Ishikawa (cell line): ENCODE measurements around the gene ZNF14.
A peak's percentile ranks its signal among the peaks of the same experiment; 100 is the strongest.

ENCODE experiments used
- CEBPB ChIP-seq: IDR thresholded peaks from 2 replicates; pipeline ENCODE4 v1.6.1; 2012
- CREB1 ChIP-seq: IDR thresholded peaks from 2 replicates; pipeline ENCODE4 v1.6.1; 2012; ENCODE audit warnings: low read depth
- EGR1 ChIP-seq: IDR thresholded peaks from 2 replicates; pipeline ENCODE4 v1.6.1; 2012
- EP300 ChIP-seq: IDR thresholded peaks from 2 replicates; pipeline ENCODE4 v1.6.1; 2012; ENCODE audit warnings: borderline replicate concordance
- FOXM1 ChIP-seq: IDR thresholded peaks from 2 replicates; pipeline ENCODE4 v1.6.1; 2012; ENCODE audit warnings: low read depth, borderline replicate concordance
- MAX ChIP-seq: IDR thresholded peaks from 2 replicates; pipeline ENCODE4 v1.6.1; 2012
- NFIC ChIP-seq: IDR thresholded peaks from 2 replicates; pipeline ENCODE4 v1.6.1; 2012
- RAD21 ChIP-seq: IDR thresholded peaks from 2 replicates; pipeline ENCODE4 v1.6.1; 2012; ENCODE audit warnings: low read depth
- REST ChIP-seq: IDR thresholded peaks from 2 replicates; pipeline ENCODE4 v1.6.1; 2012; ENCODE audit warnings: low read depth, mild to moderate bottlenecking
- TAF1 ChIP-seq: IDR thresholded peaks from 2 replicates; pipeline ENCODE4 v1.6.1; 2012; ENCODE audit warnings: low read depth, mild to moderate bottlenecking
- TCF12 ChIP-seq: IDR thresholded peaks from 2 replicates; pipeline ENCODE4 v1.6.1; 2012; ENCODE audit warnings: low read depth
- TEAD4 ChIP-seq: IDR thresholded peaks from 2 replicates; pipeline ENCODE4 v1.6.1; 2012
- USF1 ChIP-seq: IDR thresholded peaks from 2 replicates; pipeline ENCODE4 v1.6.1; 2012
- YY1 ChIP-seq: IDR thresholded peaks from 2 replicates; pipeline ENCODE4 v1.6.1; 2012; ENCODE audit warnings: low read depth
- ZBTB7A ChIP-seq: IDR thresholded peaks from 2 replicates; pipeline ENCODE4 v1.6.1; 2012; ENCODE audit warnings: low read depth

ZNF14 gene

GRCh38 chr19:19752760-19753403 is 20.0 kb upstream of the ZNF14 start:
- TF ChIP-seq CEBPB, result no peak

DNA sequence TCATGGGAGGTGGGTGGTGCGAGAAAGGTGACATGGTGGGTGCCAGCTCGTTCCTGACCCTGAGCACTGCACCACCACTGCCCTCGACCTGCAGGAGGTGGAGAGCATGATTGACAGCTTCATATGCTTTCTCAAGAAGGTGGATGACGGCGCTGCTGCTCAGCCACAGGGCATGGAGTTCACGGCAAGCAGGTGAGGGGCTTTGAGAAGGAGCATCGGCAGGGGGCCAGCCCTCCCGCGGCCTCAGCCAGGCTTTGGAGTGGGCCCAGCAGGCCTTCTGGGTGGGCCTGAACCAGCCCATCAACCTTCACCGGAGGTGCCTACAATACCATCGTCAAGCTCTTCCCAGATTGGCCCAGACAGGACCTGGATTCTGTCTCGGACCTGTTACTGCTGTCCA is 18.9 kb upstream of the ZNF14 start:
- no peak for TF ChIP-seq REST
- no peak for TF ChIP-seq TEAD4
- no peak for TF ChIP-seq MAX
- TF ChIP-seq USF1, result no peak
- TF ChIP-seq RAD21, result no peak
- TF ChIP-seq YY1, result no peak
- no peak for TF ChIP-seq TCF12
- TF ChIP-seq FOXM1, result no peak
- TF ChIP-seq CREB1, result no peak
- TF ChIP-seq TAF1, result no peak
- no peak for TF ChIP-seq EGR1
- TF ChIP-seq EP300, result no peak
- no peak for TF ChIP-seq CEBPB
- no peak for TF ChIP-seq ZBTB7A
- TF ChIP-seq NFIC, result no peak

DNA sequence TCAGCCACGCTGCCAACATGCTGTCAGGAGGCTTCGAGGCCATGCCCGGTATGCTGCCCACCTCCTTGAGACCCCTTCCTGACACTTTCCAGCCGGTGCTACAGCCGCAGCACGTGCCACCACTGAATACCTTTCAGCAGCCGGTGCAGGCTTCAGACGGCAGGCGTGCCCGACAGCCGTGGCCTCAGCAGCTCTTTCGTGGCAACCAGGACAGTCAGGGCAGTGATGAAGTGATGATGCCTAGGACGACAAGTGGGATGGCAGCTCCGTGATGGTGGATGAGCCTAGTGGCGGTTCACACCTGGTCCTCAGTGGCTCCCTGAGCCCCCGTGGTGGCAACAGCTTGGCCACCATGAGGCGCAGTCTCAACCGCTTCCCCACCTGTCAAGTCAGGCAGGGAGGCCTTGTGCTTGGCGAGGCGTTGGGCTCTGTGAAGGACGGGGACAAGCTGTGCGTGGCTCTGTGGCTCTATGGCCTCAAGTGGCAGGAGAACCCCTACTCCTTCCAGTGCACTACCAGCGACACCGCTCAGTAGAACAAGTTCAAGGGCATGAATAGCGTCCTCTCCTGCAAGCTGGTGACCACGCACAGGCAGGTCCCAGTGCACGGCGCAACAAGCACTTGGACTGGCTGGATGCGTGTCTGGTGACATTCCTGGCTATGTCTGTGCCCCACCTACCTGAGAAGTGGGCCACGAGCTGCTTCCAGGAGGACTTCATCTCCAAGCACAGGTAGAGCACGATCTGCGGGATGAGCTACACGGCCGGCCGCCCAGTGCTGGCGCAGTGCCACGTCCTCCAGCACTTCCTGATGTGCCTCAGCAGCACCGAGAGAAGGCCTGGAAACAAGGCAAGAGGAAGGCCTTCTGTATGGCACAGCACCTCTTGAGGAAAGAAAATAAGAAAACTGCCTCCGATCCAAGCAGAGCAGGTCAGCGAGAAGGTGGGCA is 18.2 kb upstream of the ZNF14 start:
- TF ChIP-seq TAF1 (no peak), REST (no peak), NFIC (peak; percentile 35; the same call in 1 of the 2 replicates)

DNA sequence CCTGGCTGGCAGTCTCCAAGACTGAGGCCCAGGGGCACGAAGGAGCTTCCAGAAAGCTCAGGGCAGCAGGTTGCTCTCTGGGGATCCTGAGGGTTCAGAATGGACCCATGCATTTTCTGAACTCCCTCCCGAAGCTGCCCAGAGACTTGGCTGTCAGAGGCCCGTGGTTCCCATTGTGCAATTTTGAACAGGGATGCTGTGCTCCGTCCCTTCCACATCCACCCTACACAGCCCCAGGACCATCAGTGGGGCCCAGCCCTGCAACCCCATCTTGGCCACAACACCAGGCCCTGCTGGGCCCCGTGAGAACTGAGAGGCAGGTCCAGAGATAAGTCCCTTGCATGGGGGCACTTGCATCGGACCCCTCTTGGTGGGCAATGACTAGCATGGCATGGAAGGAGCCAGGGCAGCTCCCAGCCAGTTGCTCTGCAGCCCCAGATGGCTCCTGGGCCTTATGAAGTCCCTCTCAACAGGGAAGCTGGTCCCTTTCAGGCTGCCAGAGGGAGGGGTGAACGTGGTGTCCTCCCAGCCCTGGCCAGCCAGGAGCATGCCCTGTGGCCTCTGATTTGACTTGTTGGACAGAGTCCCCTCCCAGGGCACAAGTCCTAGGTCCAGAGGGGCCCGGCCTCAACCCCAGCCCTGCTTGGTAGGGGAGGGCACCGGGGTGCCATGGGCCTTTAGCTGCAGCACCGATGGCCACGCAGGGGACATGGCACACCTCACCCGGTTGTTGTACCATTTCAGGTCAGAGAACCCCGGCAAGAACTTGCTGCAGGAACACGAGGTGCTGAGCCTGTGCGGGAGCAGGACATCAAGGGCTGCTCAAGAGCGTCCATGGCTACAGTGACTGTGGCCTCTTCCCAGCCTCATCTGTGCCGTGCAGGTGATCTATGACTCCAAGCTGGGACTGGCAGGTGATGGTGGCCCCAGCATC is 17.3 kb upstream of the ZNF14 start:
- TF ChIP-seq EP300, result no peak
- no peak for TF ChIP-seq EGR1
- TF ChIP-seq CREB1, result no peak
- TF ChIP-seq USF1, result no peak
- TF ChIP-seq TAF1, result no peak
- TF ChIP-seq YY1, result no peak
- no peak for TF ChIP-seq RAD21
- no peak for TF ChIP-seq REST
- no peak for TF ChIP-seq MAX
- TF ChIP-seq TCF12, result no peak
- no peak for TF ChIP-seq CEBPB
- TF ChIP-seq FOXM1, result no peak
- TF ChIP-seq ZBTB7A, result no peak
- no peak for TF ChIP-seq NFIC
- no peak for TF ChIP-seq TEAD4
